Thymus (tissue), 11 donors: ENCODE measurements around the gene TCF7L1. TPM values are rescaled to one million over a fixed set of nuclear protein-coding genes. Genes with fewer than 3 reads are reported as not detected.
"Not testable (repeated sequence)": the region's sequence is repeated elsewhere in the genome, so short reads cannot be mapped to it uniquely, and the experiment has no call there.

Source experiments
- DNase-seq, 9 donors: peaks; one replicate each; pipeline ENCODE4 v3.0.0-alpha.2; 2013; ENCODE audit warnings: low spot score in 9 of 9, low read depth in 6 of 9, missing footprints in 1 of 9
- H3K27ac ChIP-seq, 2 donors: one replicate each; pipeline ENCODE4 v1.5.1; 2013; ENCODE audit warnings: control low read depth in 1 of 2, low read depth in 1 of 2, low read length in 1 of 2, mild to moderate bottlenecking in 1 of 2, moderate library complexity in 1 of 2
- H3K27me3 ChIP-seq, 2 donors: one replicate each; pipeline ENCODE4 v1.5.1; 2013; ENCODE audit warnings: low read length in 1 of 2; ENCODE audit not compliant: control insufficient read depth in 2 of 2, insufficient read depth in 1 of 2
- H3K36me3 ChIP-seq, 2 donors: one replicate each; pipeline ENCODE4 v1.5.1; 2013; ENCODE audit warnings: low read length in 1 of 2, mild to moderate bottlenecking in 1 of 2, moderate library complexity in 1 of 2; ENCODE audit not compliant: control insufficient read depth in 2 of 2, insufficient read depth in 2 of 2
- H3K4me1 ChIP-seq, 2 donors: one replicate each; pipeline ENCODE4 v1.5.1; 2013; ENCODE audit warnings: low read length in 2 of 2; ENCODE audit not compliant: control insufficient read depth in 2 of 2, insufficient read depth in 2 of 2
- H3K4me3 ChIP-seq, 2 donors: one replicate each; pipeline ENCODE4 v1.5.1; 2013; ENCODE audit warnings: low read length in 2 of 2, control low read depth in 1 of 2, mild to moderate bottlenecking in 1 of 2
- H3K9me3 ChIP-seq, 2 donors: one replicate each; pipeline ENCODE4 v1.5.1; 2013; ENCODE audit warnings: low read length in 1 of 2, mild to moderate bottlenecking in 1 of 2; ENCODE audit not compliant: control insufficient read depth in 2 of 2, insufficient read depth in 1 of 2
- WGBS: extraction: QIAGEN DNeasy Blood & Tissue Kit; methylation state at CpG from one replicate; pipeline ENCODE4 v1.1.7; 2013; 5-methylcytosine and 5-hydroxymethylcytosine counted together
- polyA plus RNA-seq: library from polyadenylated mRNA; stranded (reverse); fragments of 200-250 nt; gene quantifications from one replicate; pipeline ENCODE4 v1.2.3, GENCODE V29; 2013
- total RNA-seq: library from RNA; stranded (reverse); fragments of 120-200 nt; gene quantifications from one replicate; pipeline ENCODE4 v1.2.4, GENCODE V29; 2013
- donor health status: healthy.

TCF7L1 gene
- total and polyA plus RNA-seq, 2 donors: 0.90 to 6.6 TPM

GRCh38 chr2:85194780-85195480, 61.7 kb downstream of the TCF7L1 start:
- Histone ChIP-seq H3K4me1 (no peaks in the 10 kb centered on the region), H3K9me3 (no peaks in the 10 kb centered on the region), H3K27ac (no peak overlapping the region), H3K27me3 (no peaks in the 10 kb centered on the region), H3K4me3 (no peak overlapping the region), H3K36me3 (no peaks in the 10 kb centered on the region)
- no peak for DNase-seq
- 91% methylated on average over 8 of the region's 8 CpGs for WGBS

DNA sequence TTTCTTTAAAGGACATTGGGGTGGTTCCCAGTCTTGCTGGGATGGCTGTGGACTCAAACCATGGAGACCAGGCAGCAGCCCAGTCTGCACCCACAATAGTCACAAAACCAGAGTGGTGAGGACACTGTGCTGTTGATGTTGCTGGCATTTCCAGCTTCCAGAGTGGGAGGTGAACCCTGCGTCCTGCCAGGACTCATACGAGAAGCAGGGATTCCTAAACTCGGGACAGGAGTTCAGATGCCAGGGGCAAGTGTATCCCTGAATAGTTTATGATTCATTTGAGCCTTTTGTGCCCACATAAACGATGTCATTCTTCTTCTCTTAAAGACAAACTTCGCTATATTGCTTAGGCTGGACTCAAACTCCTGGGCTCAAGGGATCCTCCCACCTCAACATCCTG, 62.8 kb downstream of the TCF7L1 start:
- no peaks in the 10 kb centered on the region for H3K4me1 ChIP-seq
- no peak overlapping the region for H3K27ac ChIP-seq
- H3K27me3 ChIP-seq: no peaks in the 10 kb centered on the region
- H3K4me3 ChIP-seq: no peak overlapping the region
- H3K9me3 ChIP-seq: no peaks in the 10 kb centered on the region
- 94% methylated on average over 5 of the region's 5 CpGs for WGBS
- H3K36me3 ChIP-seq: no peaks in the 10 kb centered on the region
- DNase-seq: no peak

DNA sequence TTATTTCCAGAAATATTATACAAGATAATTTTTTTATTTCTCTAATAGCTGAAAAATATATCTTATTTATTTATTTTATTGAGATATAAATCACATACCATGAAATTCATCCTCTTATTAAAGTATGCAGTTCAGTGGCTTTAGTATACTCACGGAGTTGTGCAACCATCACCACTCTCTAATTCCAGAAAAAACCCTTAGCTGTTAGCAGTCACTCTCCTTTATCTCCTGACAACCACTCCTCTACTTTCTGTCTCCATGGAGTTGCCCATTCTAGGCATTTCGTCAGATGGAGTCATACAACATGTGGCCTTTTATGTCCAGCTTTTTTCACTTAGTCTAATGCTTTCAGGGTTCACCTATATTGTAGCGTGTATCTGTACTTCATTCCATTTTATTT, 66.5 kb downstream of the TCF7L1 start:
- Histone ChIP-seq H3K27me3 (no peaks in the 10 kb centered on the region), H3K36me3 (no peaks in the 10 kb centered on the region), H3K9me3 (no peaks in the 10 kb centered on the region), H3K27ac (no peak overlapping the region), H3K4me3 (no peak overlapping the region), H3K4me1 (no peaks in the 10 kb centered on the region)
- no peak for DNase-seq
- 91% methylated on average over 3 of the region's 3 CpGs for WGBS

DNA sequence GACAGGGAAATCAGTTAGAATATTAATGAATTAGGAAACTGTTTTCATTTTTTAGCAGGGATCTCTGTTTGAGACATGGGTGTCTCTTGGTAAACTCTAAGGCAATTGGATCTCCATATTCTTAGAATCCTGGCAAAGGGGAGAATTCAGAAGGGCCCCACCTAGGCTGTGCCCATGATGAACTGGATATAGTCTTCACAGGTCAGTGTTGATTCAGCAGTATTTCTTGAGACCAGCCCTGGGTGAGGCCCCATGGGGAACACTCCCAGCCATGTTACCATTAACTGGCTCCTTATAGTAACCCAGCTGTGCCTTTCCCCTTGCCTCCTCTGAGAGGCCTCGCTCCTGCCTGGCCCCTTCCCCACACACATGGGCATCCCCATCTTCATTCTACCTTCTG, 76.7 kb downstream of the TCF7L1 start:
- Histone ChIP-seq H3K36me3 (no peaks in the 10 kb centered on the region), H3K27me3 (peaks cover 0 to 7% of the 10 kb centered on the region in 2 donors), H3K4me3 (no peak overlapping the region), H3K9me3 (no peaks in the 10 kb centered on the region), H3K27ac (no peak overlapping the region), H3K4me1 (peaks cover 0 to 4% of the 10 kb centered on the region in 2 donors)
- 100% methylated on average over 1 of the region's 1 CpG for WGBS
- DNase-seq: no peak

GRCh38 chr2:85210511-85210910, 77.3 kb downstream of the TCF7L1 start:
- H3K4me3 ChIP-seq: no peak overlapping the region
- peaks cover 0 to 7% of the 10 kb centered on the region in 2 donors for H3K4me1 ChIP-seq
- peaks cover 0 to 9% of the 10 kb centered on the region in 2 donors for H3K27me3 ChIP-seq
- no peak for DNase-seq
- 88% methylated on average over 7 of the region's 7 CpGs for WGBS
- no peaks in the 10 kb centered on the region for H3K9me3 ChIP-seq
- no peak overlapping the region for H3K27ac ChIP-seq
- H3K36me3 ChIP-seq: no peaks in the 10 kb centered on the region

DNA sequence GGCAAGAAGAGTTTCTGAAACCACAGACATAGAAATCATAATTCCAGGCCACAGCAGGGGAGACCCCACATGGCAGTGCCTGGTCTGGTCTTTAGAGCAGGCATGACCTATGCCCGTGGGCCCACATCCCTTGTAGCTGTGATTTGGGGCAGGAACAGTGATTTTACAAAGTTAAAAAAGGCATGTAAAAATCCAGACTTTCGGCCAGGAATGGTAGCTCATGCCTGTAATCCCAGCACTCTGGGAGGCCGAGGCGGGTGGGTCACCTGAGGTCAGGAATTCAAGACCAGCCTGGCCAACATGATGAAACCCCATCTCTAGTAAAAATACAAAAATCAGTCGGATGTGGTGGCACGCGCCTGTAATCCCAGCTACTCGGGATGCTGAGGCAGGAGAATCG, 78.4 kb downstream of the TCF7L1 start:
- not testable (repeated sequence) for H3K36me3 ChIP-seq, H3K9me3 ChIP-seq, H3K4me1 ChIP-seq, H3K27ac ChIP-seq, H3K4me3 ChIP-seq, DNase-seq
- WGBS: 95% methylated on average over 9 of the region's 9 CpGs
- peaks cover 0 to 14% of the 10 kb centered on the region in 2 donors for H3K27me3 ChIP-seq

DNA sequence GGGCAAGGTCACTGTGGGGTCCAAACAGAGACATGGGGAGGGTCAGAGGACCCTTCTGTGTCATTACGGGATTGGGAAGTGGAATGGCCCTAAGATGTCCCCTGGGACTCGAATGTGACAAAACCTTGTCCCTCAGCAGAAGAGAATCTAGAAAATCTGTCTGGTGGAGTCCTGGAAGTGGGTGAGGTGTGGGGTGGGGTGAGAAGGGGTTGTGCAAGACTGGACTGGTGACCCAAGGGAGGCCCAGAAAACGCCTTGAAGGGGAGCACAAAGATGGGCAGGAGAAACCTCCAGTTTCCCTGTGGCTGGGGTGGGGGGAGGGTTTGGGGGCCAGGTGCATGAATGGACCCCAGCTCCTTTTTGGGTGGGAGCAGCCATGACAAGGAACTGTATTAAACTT, 79.6 kb downstream of the TCF7L1 start:
- DNase-seq: no peak
- 92% methylated on average over 3 of the region's 3 CpGs for WGBS
- Histone ChIP-seq H3K27ac (no peak overlapping the region), H3K4me3 (no peak overlapping the region), H3K4me1 (peaks cover 0 to 11% of the 10 kb centered on the region in 2 donors), H3K9me3 (no peaks in the 10 kb centered on the region), H3K36me3 (no peaks in the 10 kb centered on the region), H3K27me3 (peaks cover 0 to 14% of the 10 kb centered on the region in 2 donors)

DNA sequence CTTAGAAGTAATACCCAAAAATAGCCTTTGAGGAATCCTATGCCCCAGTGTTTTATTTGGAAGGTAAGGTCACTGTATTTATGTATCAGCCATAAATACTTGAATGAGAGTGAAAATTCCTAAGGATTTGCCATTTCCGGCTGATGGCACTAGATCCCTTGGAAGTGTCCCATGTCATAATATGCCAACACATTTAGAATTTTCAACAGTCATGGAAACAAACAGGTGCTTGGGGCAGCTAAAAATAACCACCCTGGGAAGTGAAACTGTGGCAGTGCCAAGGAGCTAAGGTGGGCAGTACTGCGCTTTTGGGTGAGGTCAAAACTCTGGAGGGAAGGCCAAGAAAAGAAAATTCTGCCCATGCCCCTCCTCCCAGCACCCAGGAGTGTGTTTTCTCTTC, 80.2 kb downstream of the TCF7L1 start:
- peaks cover 0 to 11% of the 10 kb centered on the region in 2 donors for H3K4me1 ChIP-seq
- peaks cover 0 to 14% of the 10 kb centered on the region in 2 donors for H3K27me3 ChIP-seq
- WGBS: 85% methylated on average over 2 of the region's 2 CpGs
- H3K27ac ChIP-seq: no peak overlapping the region
- no peak for DNase-seq
- H3K4me3 ChIP-seq: no peak overlapping the region
- H3K36me3 ChIP-seq: no peaks in the 10 kb centered on the region
- H3K9me3 ChIP-seq: no peaks in the 10 kb centered on the region

GRCh38 chr2:85213901-85214512, 80.8 kb downstream of the TCF7L1 start:
- H3K36me3 ChIP-seq: no peaks in the 10 kb centered on the region
- 69% methylated on average over 15 of the region's 15 CpGs for WGBS
- no peak overlapping the region for H3K4me3 ChIP-seq
- no peak for DNase-seq
- peaks cover 0 to 14% of the 10 kb centered on the region in 2 donors for H3K27me3 ChIP-seq
- no peak overlapping the region for H3K27ac ChIP-seq
- peaks cover 0 to 11% of the 10 kb centered on the region in 2 donors for H3K4me1 ChIP-seq
- no peaks in the 10 kb centered on the region for H3K9me3 ChIP-seq
